GM12878 (cell line): ENCODE results near the gene CXXC5. TPM values are rescaled to one million over a fixed set of nuclear protein-coding genes. Genes with fewer than 3 reads are reported as not detected.
A peak's percentile ranks its signal among the peaks of the same experiment; 100 is the strongest.

ENCODE experiments used
- ATF3 ChIP-seq: IDR thresholded peaks from 2 replicates; pipeline ENCODE4 v1.6.1; 2011; ENCODE audit warnings: low read depth, mild to moderate bottlenecking, low read length, moderate library complexity, borderline replicate concordance; ENCODE audit errors: extremely low read depth
- BCL11A ChIP-seq: IDR thresholded peaks from 2 replicates; pipeline ENCODE4 v1.6.1; 2011; ENCODE audit warnings: low read depth, low read length
- BRCA1 ChIP-seq: IDR thresholded peaks from 2 replicates; pipeline ENCODE4 v1.6.1; 2011; ENCODE audit warnings: low read depth, low read length, improper control_type of control experiment
- CREM ChIP-seq: IDR thresholded peaks from 2 replicates; pipeline ENCODE4 v1.6.1; 2014; ENCODE audit warnings: antibody characterized with exemption, low read depth
- GATAD2B ChIP-seq: fragments of 450-650 bp; conservative IDR thresholded peaks from 2 replicates; pipeline ENCODE4 v1.6.1; 2017; ENCODE audit warnings: low read depth, mild to moderate bottlenecking, moderate library complexity
- HSF1 ChIP-seq: fragments of 150-350 bp; IDR thresholded peaks from 2 replicates; pipeline ENCODE4 v1.6.1; 2014; ENCODE audit warnings: mild to moderate bottlenecking, low read depth, low read length
- IKZF1 ChIP-seq: fragments of 450-650 bp; conservative IDR thresholded peaks from 2 replicates; pipeline ENCODE4 v1.6.1; 2017; ENCODE audit warnings: antibody characterized with exemption, mild to moderate bottlenecking
- IRF4 ChIP-seq: IDR thresholded peaks from 2 replicates; pipeline ENCODE4 v1.6.1; 2011; ENCODE audit warnings: low read depth, low read length
- KDM1A ChIP-seq: fragments of 200-600 bp; sonication (generic); IDR thresholded peaks from 2 replicates; pipeline ENCODE4 v1.6.1; 2016; ENCODE audit warnings: borderline replicate concordance
- NFYA ChIP-seq: IDR thresholded peaks from 2 replicates; pipeline ENCODE4 v1.6.1; 2011; ENCODE audit warnings: low read depth, mild to moderate bottlenecking, low read length, improper control_type of control experiment, borderline replicate concordance
- NR2C1 ChIP-seq: fragments of 450-650 bp; IDR thresholded peaks from 2 replicates; pipeline ENCODE4 v1.6.1; 2017; ENCODE audit warnings: antibody characterized with exemption, mild to moderate bottlenecking, moderate library complexity
- PAX8 ChIP-seq: fragments of 450-650 bp; IDR thresholded peaks from 2 replicates; pipeline ENCODE4 v1.6.1; 2017; ENCODE audit warnings: mild to moderate bottlenecking, moderate library complexity
- RB1 ChIP-seq: fragments of 450-650 bp; formaldehyde crosslinking; IDR thresholded peaks from 2 replicates; pipeline ENCODE4 v1.6.1; 2017; ENCODE audit warnings: mild to moderate bottlenecking, borderline replicate concordance
- RUNX3 ChIP-seq: IDR thresholded peaks from 2 replicates; pipeline ENCODE4 v1.6.1; 2012; ENCODE audit warnings: low read length, inconsistent platforms
- STAT1 ChIP-seq: fragments of 450-650 bp; conservative IDR thresholded peaks from 2 replicates; pipeline ENCODE4 v1.6.1; 2014; ENCODE audit warnings: antibody characterized with exemption, mild to moderate bottlenecking
- TCF7 ChIP-seq: IDR thresholded peaks from 2 replicates; pipeline ENCODE4 v1.6.1; 2014; ENCODE audit warnings: antibody characterized with exemption, borderline replicate concordance
- ZNF24 ChIP-seq: fragments of 450-650 bp; IDR thresholded peaks from 2 replicates; pipeline ENCODE4 v1.6.1; 2017; ENCODE audit warnings: antibody characterized with exemption, mild to moderate bottlenecking
- ZNF592 ChIP-seq: fragments of 450-650 bp; IDR thresholded peaks from 2 replicates; pipeline ENCODE4 v1.6.1; 2017; ENCODE audit warnings: mild to moderate bottlenecking, moderate library complexity
- ZSCAN29 ChIP-seq: fragments of 450-650 bp; IDR thresholded peaks from 2 replicates; pipeline ENCODE4 v1.6.1; 2017; ENCODE audit warnings: mild to moderate bottlenecking, moderate library complexity
- polyA plus RNA-seq, 11 experiments: library from polyadenylated mRNA; depleted of rRNA in 4 of 11; unstranded in 6 of 11; stranded (reverse) in 5 of 11; fragments of >200 nt; fragmentation: Nextera tagmentation in 4 of 11; fragmentation: Illumina TruSeq in 1 of 11; extraction: Ambion mirVana in 4 of 11; extraction: Trizol in 1 of 11; gene quantifications; 1 replicate in 1 of 11; 2 replicates in 10 of 11; pipeline versions ENCODE4 v1.2.1 to v1.2.3, GENCODE V29; 2011 to 2016; ENCODE audit warnings: inconsistent platforms in 2 of 11, missing spikeins in 2 of 11, low read depth in 1 of 11
- total RNA-seq, 4 experiments: library from RNA; depleted of rRNA in 3 of 4; stranded (reverse); fragments of >200 nt in 3 of 4; fragmentation: Illumina TruSeq in 1 of 4; extraction: Trizol in 1 of 4; gene quantifications; 2 replicates each; pipeline versions ENCODE4 v1.2.1 to v1.2.3, GENCODE V29; 2013 to 2021
- TF ChIP-seq, protein P1 (sequence below): IDR thresholded peaks from 2 replicates; pipeline ENCODE4 v1.6.1; 2012; ENCODE audit warnings: improper control_type of control experiment, low read depth, low read length; ENCODE audit not compliant: insufficient replicate concordance

Gene CXXC5
- total and polyA plus RNA-seq, 10 of the 15 experiments (the other 5 are each of a cell fraction or from before 2014, with no cell fraction given), result 1.8 to 90.8 (median 40.7) TPM

DNA sequence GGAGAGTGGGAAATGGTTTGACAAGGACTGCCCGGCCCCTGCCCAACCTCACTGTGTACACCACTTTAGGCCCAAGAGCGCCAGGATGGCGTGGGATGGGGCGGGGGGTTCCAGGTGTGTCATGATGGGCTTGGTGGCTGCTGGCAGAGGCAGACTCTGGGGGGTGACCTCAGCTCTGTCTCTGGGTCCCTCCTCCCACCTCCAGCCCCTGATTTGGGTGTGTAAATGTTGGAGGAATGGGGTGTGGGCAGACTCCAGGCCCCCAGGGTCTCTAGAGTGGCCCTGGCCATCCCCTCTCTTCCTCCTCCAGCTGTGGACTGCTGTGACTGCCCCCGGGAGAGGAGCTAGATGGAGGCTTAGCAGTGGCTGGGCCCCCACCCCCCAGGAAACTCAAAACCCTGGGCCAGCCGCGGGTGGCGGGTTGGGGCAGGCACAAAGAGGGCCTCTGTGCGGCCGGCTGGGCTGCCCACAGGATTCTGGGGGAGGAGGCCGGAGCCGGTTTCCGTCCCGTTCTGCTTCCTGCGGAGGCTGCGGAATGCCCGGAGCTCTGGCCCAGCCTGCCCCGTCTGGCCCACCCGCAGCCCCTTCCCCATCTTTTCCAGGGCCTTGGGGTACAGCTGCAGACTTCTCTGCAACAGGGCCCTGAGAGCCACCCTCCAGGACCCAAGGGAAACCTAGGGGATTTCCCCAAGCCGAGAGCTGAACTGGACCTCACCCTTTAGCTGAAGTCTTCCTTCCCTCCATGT is 23.1 kb downstream of the CXXC5 start (continued):
- TF ChIP-seq NFYA, result no peak
- peak; percentile 81; the same call in 1 of the 2 replicates for TF ChIP-seq GATAD2B
- TF ChIP-seq STAT1, result no peak
- 0 out of 2 replicates have a peak, but pooled peaks have one; percentile 35 for TF ChIP-seq BCL11A
- TF ChIP-seq ZSCAN29, result no peak
- no peak for TF ChIP-seq RB1
- no peak for TF ChIP-seq ZNF592
- peak; percentile 90 for TF ChIP-seq IKZF1
- no peak for TF ChIP-seq BRCA1
- TF ChIP-seq ZNF24, result no peak
- no peak for TF ChIP-seq IRF4
- no peak for TF ChIP-seq KDM1A
- peak; percentile 13; the same call in 1 of the 2 replicates for TF ChIP-seq CREM
- no peak for TF ChIP-seq NR2C1
- TF ChIP-seq ATF3, result no peak
- TF ChIP-seq RUNX3, result no peak
- TF ChIP-seq, protein P1, sequence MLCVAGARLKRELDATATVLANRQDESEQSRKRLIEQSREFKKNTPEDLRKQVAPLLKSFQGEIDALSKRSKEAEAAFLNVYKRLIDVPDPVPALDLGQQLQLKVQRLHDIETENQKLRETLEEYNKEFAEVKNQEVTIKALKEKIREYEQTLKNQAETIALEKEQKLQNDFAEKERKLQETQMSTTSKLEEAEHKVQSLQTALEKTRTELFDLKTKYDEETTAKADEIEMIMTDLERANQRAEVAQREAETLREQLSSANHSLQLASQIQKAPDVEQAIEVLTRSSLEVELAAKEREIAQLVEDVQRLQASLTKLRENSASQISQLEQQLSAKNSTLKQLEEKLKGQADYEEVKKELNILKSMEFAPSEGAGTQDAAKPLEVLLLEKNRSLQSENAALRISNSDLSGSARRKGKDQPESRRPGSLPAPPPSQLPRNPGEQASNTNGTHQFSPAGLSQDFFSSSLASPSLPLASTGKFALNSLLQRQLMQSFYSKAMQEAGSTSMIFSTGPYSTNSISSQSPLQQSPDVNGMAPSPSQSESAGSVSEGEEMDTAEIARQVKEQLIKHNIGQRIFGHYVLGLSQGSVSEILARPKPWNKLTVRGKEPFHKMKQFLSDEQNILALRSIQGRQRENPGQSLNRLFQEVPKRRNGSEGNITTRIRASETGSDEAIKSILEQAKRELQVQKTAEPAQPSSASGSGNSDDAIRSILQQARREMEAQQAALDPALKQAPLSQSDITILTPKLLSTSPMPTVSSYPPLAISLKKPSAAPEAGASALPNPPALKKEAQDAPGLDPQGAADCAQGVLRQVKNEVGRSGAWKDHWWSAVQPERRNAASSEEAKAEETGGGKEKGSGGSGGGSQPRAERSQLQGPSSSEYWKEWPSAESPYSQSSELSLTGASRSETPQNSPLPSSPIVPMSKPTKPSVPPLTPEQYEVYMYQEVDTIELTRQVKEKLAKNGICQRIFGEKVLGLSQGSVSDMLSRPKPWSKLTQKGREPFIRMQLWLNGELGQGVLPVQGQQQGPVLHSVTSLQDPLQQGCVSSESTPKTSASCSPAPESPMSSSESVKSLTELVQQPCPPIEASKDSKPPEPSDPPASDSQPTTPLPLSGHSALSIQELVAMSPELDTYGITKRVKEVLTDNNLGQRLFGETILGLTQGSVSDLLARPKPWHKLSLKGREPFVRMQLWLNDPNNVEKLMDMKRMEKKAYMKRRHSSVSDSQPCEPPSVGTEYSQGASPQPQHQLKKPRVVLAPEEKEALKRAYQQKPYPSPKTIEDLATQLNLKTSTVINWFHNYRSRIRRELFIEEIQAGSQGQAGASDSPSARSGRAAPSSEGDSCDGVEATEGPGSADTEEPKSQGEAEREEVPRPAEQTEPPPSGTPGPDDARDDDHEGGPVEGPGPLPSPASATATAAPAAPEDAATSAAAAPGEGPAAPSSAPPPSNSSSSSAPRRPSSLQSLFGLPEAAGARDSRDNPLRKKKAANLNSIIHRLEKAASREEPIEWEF, result no peak
- no peak for TF ChIP-seq PAX8
- TF ChIP-seq TCF7, result no peak
- no peak for TF ChIP-seq HSF1
